GM19351 (cell line): ENCODE results near the gene SHQ1.
A peak's percentile ranks its signal among the peaks of the same experiment; 100 is the strongest.

Experiments used
- ATAC-seq: cut with Tn5 transposase; IDR thresholded peaks from one replicate; pipeline ENCODE4 v1.9.1; 2021; ENCODE audit warnings: mild to moderate bottlenecking, moderate library complexity; ENCODE audit not compliant: unreplicated experiment

Gene SHQ1

DNA sequence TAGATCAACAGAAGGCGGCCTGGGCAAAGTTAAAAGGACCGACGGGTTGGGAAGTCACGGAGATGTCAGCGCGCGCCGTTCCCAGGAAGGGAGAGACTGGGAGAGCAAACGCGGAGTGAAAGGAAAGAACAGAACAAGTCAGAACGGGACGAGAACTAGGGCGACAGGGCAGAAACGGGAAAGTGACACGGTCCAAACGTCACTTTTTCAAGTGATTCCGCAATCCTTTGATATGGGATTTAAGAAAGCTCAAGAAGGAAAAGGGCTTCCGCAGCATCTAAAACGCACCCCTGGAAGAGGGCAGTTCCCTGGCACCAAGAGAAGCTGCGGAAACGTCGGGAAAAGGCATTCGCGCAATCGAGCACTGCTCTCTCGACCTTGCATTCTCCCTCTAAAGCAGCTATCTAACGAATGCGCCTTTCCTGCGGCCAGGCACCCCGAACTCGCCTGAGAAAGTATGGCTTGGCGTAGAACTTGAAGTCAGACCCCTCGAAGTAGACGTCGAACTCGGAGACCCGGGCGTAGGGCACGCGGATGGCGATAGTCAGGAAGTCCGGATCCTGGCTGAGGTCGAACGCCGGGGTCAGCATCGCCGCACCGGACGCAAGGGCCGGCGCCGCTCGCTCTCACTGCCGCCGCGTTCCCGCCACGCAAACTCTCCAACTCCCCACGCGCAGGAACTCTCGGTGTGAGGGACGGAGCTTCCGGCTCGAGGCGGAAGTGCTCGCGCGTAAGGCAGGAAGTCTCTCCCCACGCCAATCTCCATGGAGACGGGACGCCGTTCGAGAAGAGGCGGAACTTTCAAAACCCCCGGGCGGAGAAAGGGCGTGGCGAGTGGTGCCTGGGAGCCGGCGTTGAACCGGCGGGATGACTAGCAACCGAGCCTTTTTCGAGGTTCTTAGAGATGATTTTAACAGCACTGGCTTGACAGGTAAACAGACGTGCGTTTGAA is at the start of gene SHQ1:
TSS of gene SHQ1 (minus strand) at position 695 of the 952 bp plus-strand sequence. CDS start at position 590, 105 bp downstream.
- ATAC-seq: peak; percentile 82

DNA sequence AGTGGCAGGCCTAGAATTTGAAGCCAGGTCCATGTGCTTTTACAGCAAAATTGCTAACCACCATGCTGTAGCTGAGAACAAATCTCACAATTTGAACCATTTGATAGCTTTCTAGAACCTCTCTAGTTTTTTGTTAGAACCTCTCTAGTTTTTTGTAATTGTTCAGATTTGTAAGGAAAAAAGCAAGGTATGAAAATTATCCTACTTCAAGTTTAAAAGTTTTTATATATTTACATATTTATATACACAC is 49.4 kb upstream of the SHQ1 start:
- no peak for ATAC-seq

DNA sequence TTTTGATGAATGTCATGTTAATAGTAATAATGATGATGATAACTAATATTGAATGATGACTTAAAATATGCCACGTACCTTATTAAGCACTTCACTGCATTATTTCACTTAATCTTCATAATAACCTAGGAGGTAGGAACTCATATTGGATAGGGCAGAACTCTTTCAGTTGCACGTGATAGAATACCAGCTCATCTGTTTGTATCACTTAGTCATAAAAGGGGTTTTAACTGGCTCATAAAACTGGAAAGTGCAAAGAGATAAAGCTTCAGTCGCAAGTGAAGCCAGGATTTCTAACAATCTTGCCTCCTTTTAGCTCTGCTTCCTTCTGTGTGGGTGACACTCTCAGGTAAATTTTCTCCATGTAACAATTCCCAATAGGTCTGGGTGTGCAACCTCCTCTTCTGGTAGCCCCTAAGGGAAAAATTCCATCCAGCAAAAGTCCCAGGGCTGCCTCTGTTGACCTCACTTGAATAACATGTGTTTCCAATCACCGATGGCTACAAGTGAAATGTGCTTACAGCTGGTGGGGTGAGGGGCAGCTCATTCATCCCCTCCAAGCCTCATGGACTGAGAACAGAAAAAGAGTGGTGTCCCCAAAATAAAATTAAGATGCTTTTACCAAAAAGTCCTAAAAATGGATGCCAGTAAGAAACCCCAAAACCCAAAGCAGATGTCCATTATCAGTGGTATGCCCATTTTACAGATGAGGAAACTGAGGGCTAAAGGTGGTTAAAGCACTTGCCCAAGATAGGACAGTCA is 48.9 kb upstream of the SHQ1 start:
- no peak for ATAC-seq

DNA sequence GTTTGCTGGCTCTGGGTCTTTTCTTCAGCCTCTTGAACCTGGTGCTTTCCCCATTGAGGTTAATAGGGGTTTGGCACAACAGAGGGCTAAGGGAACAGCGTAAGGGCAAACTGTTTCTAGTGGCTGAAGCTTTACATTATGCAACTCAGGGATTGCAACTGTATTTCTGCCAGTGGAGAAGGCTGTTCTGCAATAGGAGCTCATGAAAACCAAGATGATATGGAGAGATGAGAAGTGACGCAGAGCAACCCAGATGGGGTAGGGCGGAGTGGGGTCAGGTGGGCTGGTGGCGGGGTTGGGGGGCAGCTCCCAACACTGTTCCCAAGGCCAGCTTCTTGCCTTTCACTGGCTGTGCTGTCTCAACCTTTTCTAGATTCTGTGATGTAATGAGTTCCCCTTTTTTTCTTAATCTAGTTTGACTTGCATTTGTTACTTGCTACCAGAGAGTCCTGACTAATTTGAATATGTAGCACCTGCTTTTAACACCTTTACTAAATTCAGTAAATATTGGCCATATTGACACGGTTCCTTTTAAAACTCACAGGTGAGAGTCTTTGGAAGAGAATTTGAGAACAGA is 46.8 kb upstream of the SHQ1 start:
- ATAC-seq: no peak

DNA sequence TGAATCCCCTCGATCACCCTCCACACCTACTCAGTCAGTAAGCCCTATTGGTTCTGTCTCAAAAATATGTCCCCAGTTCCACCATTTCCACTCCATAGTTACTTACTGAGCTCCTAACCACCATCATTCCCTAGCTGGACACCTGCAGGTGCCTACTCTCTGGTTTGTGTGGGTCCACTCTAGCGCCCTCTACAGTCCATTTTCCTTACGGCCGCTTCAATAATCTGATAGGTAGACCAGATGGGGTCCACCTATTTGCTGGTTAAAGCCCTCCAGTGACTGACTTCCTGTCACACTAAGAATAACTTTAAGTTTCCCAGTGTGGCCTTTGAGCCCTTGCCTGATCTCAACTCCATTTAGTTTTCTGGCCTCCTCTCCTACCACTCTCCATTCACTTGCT is 44.6 kb upstream of the SHQ1 start:
- no peak for ATAC-seq

DNA sequence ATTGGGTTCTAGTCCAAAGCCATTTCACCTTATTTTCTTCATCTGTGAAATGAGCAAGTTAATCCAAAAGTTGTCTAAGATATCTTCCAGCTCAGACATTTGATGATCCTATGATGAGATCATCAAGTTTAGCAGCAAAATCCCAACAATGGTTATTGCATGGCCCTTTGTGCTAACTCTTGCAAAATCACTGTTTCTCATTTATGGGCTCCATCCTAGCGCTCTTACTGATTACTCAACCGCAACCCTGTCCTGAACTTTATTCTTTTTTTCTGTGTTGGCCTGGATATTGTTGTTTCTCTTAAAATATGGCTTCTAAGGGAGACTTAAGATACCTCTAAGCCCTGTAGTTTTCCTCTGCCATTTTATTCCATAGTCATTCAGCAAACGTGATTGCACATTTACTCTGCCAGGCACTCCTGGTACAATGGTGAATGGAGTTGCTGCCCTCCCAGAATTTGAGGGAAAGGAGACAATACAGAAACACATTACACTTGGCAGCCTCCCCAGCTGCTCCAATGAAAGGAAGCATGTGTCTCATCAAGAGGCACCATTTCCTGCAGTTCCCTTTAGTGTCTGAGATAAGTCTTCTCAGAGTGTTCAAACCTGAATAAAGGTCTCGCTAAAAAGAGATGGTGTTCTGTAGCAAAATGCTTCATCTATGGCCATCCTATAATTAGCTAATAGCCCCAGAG is 44.0 kb upstream of the SHQ1 start:
- no peak for ATAC-seq

DNA sequence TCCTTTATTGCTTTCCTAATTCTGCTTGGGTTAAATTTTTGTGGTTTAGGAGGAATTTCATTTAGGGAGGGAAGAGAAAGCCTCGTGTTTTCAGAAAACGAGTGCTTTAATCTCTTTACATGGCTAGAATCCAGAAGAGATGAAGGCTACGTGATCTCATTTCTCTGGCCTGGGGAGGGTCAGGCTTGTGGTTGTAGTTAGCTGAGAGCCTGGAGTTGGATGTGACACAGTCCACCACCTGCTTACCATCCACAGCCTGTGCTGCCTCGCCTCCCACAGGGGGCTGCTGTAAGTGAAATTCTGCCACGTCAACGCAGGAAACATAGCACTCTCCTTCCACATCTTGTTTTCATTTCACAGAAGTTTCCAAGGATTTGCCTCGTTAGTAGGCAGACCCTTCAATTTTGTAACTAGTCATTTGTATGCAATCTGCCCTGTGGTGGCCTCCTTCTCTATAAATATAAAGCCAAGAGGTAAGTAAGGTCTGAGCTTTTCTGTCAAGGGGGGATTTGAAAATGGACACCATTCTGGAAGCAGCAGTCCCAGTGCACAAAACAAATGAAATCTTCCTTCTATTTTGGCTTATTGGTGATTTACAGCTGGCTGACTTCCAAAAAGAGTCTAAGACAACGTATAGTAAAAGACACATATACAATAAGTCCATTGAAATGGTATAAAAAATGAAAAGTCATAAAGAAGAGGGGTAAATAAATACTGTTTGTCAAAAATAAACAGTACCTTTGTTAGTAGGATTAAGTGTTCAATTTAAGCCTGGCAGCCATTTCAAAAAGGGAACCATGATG is 43.0 kb upstream of the SHQ1 start:
- no peak for ATAC-seq

DNA sequence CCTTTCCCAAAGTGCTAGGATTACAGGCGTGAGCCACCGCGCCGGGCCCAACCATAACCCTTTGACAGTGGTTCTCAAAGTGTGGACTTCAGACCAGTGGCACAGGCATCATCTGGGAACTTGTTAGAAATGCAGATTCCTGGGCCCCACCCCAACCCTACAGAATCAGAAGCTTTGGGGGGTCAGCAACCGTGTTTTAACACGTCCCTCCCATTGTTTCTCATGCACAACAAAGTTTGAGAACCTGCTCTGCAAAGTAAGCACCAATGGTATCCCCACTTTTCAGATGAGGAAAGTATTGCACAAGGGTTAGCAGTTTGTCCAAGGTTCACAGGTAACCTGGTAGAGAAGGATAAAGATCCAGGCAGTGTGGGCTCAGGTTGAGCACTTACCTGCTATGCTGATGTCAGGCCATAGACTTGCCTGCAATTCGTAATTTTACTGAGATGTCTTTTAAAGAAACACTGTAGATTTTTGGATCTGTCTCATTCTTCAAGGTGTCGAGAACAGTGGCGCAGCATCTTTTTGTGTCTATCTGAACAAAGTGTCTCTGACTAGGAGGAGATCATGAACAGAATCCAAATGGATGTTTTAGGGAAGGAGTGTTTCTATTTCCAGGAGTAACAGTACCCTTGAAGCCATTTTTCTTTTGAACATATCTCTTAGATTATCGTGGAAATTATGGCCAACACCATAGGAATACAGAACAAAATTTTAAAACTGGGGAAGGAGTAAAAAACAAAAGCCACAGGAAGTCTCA is 42.1 kb upstream of the SHQ1 start:
- no peak for ATAC-seq

DNA sequence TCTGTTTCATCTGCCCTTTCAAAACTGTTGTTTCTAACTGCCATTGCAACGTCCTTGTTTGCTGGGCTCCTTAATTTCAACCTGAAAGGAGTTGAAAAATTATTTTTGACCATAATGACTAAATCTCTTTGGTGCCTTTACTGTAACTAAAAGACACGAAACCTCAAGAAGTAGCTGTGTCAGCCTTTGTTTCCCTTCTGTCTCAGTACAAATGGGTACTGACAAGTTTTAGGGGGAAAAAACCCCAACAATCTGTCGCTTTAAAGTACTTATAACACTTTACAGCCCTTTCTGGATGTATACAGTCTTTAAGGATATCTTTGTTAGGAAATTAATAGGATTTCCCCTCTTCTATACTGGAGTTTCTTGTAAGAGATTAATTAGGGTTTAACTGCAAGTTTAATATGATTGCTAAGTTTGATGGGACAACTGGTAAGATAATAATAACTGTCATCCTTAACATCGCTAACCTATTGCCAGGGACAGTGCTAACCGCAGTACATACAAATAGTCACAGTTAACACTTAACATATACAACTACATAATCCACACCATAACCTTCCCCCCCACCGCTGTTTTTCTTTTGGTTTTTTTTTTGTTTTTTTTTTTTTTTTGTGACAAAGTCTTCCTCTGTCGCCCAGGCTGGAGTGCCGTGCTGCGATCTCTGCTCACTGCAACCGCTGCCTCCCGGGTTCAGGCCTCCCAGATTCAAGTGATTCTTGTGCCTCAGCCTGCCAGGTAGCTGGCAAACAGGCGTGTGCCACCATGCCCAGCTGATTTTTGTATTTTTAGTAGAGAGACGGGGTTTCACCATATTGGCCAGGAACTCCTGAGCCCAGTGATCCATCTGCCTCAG is 41.3 kb upstream of the SHQ1 start:
- ATAC-seq: no peak

DNA sequence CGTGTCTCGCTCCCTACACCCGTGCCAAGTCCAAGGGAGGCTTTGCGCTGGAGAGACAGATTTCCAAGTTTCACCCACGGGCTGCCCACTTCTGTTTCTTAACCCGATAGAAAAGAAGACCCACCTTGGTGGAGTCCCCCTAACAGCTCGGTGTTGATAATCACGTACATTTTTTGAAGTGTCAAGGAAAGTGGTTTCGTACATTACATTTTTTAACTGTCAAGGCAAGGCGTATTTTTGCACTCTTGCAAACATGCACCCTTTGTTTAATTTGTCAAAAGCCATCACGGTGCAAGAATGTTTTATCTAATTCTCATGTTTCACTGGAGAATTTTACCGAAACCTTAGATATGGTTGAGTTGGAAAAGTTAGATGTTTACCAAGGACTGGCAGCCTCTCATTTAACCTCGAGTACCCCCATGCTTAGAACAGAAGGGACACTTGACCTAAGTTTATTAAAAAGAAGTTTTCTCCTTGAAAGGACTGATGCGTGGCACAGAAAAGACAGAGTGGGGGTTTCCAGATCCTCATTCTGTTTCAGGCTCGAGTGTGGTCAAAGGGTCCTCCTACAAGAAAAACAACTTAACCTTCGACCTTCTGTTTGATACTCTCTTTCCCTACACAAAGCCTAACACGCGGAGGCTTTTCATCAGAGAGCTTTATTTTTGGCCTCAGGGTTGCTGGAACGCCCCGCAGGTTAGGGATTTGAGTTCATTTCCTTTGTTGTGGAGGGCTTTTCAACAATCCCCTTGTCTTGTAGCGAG is 40.5 kb upstream of the SHQ1 start:
- no peak for ATAC-seq

DNA sequence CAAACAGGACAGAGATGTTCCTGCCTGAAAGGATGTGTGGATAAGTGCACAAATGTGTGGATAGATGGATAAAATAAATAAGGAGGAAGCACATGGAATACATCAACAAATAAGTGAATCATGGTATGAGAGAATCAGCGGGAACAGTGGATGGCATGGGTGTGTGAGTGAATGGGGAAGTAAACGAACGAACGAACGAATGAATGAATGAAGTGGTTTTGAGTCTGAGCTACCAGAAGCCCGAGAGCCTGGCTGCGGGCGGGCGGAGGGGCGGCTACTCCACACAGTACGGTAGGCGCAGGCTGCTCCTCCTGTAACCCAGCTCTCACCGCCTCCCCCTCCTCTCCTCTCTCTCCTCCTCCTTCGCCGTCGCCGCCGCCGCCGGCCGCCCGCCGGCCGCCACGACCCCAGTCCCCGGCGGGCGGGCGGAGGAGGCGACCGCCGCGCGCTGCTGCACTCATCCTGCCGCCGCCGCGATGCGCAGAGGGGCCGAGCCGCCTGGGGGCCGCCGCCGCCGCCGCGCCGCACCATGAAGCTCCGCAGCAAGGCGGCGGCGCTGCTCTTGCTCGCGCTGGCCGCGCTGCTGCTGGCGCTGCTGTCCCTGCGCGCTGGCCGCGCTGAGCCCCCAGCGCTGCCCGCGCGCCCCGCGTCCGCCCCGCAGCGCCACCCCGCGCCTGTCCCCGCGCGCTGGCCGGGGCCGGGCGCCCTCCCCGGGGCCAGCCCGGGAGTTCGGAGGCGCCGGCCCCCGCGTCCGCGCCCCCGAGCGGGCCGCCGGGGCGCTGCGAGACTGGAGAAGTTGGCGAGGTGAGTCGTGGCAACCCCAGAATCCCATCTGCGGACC is 39.7 kb upstream of the SHQ1 start, which contains the start of gene GXYLT2:
TSS of gene GXYLT2 (plus strand) at position 342 of the 841 bp plus-strand sequence. CDS start at position 530, 188 bp downstream.
- peak; percentile 80 for ATAC-seq

DNA sequence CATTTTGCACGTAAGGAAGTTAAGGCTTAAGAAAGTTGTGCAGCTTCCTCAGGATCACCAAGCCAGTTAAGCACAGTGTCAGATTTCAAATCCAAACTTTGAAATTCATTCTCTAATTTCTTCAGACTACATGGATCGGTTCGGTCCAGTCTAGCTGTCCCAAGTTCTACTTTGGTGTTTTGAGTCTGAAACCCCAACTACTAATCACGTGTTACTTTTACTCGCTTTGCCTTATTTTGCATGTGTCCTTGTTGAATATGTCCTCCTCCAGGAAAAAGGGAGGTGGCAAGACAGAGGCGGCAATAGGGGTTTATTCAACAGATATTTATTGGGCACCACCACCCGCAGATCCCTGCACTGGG is 39.1 kb upstream of the SHQ1 start:
- no peak for ATAC-seq

DNA sequence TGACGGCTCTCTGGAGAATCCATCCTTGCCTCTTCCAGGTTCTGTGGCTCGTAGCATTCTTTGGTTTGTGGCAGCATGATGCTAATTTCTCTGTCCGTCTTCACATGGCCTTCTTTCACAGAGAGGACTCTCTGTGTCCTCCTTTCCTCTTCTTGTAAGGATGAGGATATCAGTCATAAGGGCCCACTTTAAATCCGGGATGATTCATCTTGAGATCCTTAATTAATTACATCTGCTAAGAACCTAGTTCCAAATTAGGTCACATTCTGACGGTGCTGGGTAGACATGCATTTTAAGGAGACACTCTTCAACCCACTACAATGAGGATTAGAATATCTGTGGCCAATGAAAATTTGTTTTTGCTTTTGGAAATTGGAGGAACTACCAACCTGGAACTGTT is 23.9 kb upstream of the SHQ1 start:
- ATAC-seq: no peak

DNA sequence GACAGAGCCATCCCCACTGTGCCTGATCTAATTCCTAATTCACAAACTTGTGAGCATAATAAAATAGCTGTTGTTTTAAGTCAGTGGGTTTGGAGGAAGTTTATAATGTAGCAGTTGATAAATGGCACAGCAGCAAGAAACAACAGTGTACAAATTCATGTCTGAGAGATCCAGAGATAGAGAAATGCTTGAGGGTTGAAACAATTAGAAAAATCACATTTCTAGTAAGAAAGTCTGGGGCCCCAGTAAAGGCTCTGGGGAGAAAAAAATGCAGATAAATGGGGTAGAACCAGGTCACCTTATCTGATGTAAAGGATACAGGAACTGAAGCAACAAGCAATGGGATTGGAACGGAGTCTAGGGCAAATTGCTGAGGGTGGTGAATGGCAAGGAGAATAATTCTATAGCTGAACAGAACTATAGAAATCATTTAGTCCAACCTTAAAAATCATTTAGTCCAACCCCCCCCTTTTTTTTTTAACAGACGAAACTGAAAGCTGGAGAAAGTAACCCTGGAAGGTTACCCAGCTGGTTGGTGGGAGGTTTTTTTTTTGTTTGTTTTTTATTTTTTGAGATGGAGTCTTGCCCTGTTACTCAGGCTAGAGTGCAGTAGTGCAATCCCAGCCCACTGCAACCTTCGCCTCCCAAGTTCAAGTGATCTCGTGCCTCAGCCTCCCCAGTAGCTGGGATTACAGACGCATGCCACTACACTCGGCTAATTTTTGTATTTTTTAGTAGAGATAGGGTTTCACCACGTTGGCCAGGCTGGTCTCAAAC is 14.3 kb upstream of the SHQ1 start:
- no peak for ATAC-seq

DNA sequence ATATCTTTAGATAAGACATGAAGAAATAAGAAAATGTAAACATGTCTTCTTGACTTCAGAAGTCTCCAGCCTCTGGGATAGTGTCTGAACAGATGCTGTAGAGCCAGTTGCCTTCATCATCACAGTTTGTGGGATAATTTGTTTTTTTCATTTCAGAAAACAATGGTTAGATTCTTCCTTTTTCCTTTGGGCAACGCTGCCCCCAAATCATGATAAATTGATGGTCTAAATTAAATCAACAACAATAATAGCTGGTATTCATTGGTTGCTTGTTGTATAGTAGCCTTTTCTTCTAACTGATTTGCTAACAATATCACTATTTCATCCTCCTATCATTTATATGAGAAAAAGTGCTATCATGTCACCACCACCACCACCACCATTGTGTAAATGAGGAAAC is 12.6 kb upstream of the SHQ1 start:
- no peak for ATAC-seq

DNA sequence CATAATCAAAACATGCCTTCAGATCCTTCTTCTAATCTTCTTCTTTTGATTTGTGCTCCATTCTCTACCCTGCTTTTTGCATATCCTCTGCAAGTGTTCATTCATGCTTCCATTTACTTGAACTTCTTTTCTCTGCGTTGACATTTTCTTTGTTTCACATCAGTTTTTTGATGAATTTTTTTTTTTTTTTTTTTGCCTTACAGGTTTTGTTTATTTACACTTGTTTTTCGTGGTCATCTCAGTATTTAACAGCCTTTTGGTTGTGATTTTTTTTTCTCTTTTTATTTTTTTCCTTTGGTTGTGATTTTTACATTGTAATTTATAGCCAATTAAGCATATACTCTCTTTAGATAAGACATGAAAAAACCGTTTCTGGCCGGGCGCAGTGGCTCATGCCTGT is 11.8 kb upstream of the SHQ1 start:
- ATAC-seq: no peak
